ENCODE measurements around the gene ST3GAL4.

The ST3GAL4 gene

GRCh38 chr11:126336138-126336541 lies 19.3 kb upstream of the ST3GAL4 start:
- no peak for DNase-seq (ENCODE audit: low read depth)
- H3K4me3 ChIP-seq (ENCODE audit: control insufficient read depth, low read depth, low read length), result no peak overlapping the region

GRCh38 chr11:126336671-126337101 lies 18.8 kb upstream of the ST3GAL4 start:
- no peak for TF ChIP-seq CTCF (IDR thresholded peaks at IDR 0.05; ENCODE audit: control insufficient read depth, insufficient read depth, low read depth, low read length, missing control alignments)
- no peak for DNase-seq (ENCODE audit: low read depth)
- no peak overlapping the region for H3K4me3 ChIP-seq (ENCODE audit: control insufficient read depth, low read depth, low read length)

More at GRCh38 chr11:126336138-126336541, 19.3 kb upstream of the ST3GAL4 start:
- no peak for TF ChIP-seq CTCF (IDR thresholded peaks at IDR 0.05; ENCODE audit: control insufficient read depth, insufficient read depth, low read depth, low read length, missing control alignments)

DNA sequence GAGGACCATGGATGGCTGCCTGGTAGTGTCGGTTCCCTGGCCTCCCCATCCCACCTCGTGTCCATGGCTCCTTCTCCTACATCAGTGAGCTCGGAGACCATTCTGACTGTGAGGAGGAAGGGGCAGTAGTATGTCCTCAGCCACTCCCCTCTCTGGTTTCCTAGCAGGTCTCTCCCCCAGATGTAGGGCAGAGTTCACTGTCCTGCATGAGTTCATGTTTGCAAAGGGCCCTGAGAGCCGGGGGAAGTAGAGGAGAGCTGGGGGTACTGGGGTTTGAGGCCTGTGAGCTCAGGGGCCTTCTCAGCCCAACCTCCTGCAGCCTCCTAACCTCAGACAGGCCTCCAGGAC lies 18.4 kb upstream of the ST3GAL4 start:
- no peak for TF ChIP-seq CTCF (IDR thresholded peaks at IDR 0.05; ENCODE audit: control insufficient read depth, insufficient read depth, low read depth, low read length, missing control alignments)
- DNase-seq (ENCODE audit: low read depth), result no peak
- no peak overlapping the region for H3K4me3 ChIP-seq (ENCODE audit: control insufficient read depth, low read depth, low read length)

DNA sequence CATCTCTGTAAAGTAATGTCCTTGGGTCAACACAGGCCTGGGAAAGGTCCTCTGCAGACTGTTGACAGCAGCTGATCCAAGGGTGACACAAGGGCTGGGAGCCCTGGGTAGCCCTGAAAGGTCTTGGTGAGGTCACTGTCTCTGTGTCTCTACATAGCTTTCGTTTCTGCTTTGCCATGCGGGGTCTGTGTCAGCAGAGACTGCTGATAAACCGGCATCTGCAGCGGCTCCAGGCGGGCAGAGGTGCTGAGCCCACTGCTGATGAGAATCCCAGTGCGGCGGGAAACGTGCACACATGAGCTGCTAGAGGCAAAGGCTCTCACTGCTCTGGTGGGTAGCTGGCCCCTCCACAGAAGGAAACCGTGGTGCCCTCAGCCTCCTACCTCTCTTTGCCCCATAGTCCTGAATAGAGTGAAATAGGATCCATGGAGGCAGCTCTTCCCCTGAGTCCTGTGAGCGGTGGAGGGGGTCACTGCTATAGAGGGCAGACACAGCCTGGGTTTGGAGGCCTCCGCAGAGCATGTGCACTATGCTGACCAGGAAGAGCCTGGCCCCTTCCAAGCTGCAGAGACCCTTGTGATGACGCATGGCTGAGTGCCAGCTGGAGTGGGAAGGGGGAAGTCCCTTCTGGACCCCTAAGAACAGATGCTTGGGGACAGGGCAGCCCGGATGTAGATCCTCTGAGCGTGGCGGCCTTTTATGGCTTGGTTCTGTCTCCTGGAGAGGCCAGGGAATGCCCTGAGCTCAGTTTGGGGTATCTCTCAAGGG lies 17.8 kb upstream of the ST3GAL4 start:
- no peak for DNase-seq (ENCODE audit: low read depth)
- no peak overlapping the region for H3K4me3 ChIP-seq (ENCODE audit: control insufficient read depth, low read depth, low read length)
- TF ChIP-seq CTCF (IDR thresholded peaks at IDR 0.05; ENCODE audit: control insufficient read depth, insufficient read depth, low read depth, low read length, missing control alignments), result no peak

- DNase-seq (ENCODE audit: low read depth), result no peak
- no peak for TF ChIP-seq CTCF (IDR thresholded peaks at IDR 0.05; ENCODE audit: control insufficient read depth, insufficient read depth, low read depth, low read length, missing control alignments)
- no peak overlapping the region for H3K4me3 ChIP-seq (ENCODE audit: control insufficient read depth, low read depth, low read length)
Measured at GRCh38 chr11:126338346-126339055, 17.0 kb upstream of the ST3GAL4 start.

DNA sequence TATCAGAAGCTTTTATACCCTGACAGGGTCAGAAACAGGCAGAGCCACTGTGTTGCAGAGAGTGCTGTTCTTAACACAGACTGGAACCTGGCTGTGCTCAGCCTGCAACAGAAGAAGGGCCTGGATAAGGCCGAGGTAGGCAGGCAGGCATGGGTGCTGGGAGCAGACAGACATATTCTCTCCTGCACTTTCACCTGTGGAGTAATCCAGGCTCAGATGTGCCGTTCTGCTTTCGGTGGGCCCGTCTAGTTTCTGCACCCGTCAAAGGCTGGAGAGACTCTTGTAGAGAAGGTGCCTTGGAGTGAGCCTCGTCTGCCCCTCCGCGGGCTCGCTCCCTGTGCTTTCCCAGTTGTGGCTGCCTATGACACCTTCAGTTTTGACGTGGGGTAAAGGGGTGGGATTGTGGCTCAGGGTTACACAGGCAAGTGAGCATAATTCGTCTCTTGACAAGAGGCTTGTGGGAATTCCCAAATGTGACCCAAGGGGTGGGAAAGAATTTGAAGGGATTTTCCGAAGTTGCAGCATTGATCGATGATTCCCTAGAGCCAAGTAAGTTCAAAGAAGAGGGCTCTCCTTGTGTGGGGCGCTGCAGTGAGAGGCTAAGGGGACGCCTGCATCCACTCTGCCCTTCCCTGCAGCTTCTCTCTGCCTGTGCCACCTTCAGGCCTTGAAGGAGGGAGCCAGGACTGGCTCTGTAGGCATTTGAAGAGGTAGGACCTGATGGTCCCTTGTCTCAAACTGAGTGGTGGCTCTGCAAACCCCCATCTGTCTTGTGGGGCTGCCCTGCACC lies 16.2 kb upstream of the ST3GAL4 start:
- no peak overlapping the region for H3K4me3 ChIP-seq (ENCODE audit: control insufficient read depth, low read depth, low read length)
- no peak for DNase-seq (ENCODE audit: low read depth)
- no peak for TF ChIP-seq CTCF (IDR thresholded peaks at IDR 0.05; ENCODE audit: control insufficient read depth, insufficient read depth, low read depth, low read length, missing control alignments)
